NOMO-1 treated with DMSO at 0.1 percent for 48 hours (cell line): ENCODE results near the gene GPR35.
"Not testable (repeated sequence)": the region's sequence is repeated elsewhere in the genome, so short reads cannot be mapped to it uniquely, and the experiment has no call there.

Experiments
- DNase-seq: peaks from one replicate; lab custom pipeline; 2025; ENCODE audit not compliant: unreplicated experiment; lab: John Stamatoyannopoulos, UW

The GPR35 gene

DNA sequence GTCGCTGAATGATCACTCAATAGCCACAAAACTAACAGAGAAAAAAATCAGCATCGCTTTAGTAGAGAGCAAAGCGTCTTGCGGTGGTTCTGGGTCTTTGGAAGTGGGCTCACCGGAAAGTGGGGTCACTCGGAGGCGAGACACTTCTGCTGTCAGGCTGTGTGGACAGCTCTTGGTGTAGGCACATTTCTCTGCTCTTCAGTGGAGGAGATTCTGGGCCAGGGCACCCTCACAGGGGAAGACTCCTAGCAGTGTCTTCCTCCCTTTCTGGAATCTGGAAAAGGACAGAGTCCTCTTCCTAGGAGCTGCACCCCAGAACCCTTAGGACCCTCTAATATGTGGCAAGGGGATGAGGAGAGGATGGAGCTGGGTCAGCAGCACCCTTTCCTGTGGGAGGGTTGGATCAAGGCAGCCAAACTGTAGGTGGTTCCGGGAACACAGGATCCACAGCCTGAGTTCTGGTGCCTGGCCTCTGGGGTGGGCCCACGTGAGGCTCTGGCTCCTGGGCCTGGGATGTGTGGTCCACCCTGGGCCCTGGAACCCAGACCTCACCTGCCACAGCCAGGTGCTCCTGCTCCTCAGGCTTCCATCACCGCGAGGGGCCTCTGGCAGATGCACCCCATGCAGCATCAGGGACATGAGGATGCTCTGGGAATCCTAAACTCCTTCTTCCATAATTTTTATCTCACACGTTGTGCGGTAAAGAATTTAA lies 25.1 kb downstream of the GPR35 start:
- no peak for DNase-seq

DNA sequence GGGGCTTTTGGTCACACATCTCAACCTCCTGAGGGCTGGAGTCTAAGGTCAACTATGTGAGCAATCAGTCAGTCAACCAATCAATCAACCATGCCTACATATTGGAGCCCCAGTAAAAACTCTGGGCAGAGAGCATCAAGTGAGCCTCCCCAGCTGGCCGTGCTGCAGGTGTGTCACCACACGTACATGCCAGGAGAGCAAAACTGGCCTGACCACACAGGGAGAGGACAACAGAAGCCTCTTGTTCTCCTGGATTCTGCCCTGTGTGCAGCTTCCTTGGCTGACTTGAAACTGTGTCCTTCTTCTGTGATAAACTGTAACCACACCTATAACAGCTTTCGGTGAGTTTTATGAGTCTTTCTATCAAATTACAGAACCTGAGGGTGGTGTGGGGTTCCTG lies 25.9 kb downstream of the GPR35 start:
- no peak for DNase-seq

DNA sequence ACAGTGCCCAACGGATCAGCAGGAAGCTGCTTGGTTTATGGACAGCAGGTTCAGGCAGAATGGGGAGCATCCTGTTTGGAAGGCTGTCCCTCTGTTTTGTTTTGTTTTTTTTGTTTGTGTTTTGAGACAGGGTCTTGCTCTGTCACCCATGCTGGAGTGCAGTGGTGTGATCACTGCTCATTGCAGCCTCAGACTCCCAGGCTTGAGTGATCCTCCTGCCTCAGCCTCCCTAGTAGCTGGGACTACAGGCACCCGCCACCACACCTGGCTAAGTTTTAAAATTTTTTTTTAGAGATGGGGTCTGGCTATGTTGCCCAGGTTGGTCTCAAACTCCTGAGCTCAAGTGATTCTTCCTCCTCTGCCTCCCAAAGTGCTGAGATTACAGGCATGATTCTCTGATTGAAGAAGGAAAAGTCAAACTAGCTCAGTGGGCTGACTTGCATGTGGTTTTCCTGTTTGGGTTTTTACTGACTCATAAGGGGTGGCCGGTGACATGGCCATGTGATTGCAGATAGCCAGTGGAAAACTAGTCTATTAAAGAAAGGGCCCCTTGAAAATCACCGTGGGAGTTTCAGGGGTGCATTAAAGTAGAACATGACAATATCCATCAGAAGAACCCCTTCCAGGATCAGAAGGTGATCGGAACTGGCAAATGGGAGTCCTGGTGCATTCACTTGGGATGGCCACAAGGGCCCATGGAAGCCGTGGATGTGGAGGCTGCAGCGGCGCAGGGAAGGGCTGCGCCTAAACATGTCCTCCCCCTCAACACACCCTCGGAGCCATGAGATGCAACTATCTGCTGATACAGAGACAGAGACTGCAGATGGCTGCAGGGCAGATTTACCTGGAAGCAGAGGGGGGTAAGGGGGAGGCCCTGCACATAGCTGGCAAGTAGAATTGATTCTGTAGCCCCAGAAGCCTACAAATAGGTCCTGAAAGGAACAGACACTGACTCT lies 30.9 kb downstream of the GPR35 start:
- DNase-seq, result peak; percentile 57

DNA sequence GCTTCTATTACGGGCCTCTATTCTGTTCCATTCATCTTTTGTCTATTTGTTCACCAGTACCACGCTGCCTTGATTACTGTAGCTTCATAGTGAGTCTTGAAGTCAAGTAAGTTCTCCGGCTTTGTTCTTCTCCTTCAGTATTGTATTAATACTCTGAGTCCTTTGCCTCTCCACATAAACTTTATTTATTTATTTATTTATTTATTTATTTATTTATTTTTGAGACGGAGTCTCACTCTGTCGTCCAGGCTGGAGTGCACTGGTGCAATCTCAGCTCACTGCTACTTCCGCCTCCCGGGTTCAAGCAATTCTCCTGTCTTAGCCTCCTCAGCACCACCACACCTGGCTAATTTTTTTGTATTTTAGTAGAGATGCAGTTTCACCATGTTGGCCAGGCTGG lies 34.6 kb downstream of the GPR35 start:
- DNase-seq, result not testable (repeated sequence)

DNA sequence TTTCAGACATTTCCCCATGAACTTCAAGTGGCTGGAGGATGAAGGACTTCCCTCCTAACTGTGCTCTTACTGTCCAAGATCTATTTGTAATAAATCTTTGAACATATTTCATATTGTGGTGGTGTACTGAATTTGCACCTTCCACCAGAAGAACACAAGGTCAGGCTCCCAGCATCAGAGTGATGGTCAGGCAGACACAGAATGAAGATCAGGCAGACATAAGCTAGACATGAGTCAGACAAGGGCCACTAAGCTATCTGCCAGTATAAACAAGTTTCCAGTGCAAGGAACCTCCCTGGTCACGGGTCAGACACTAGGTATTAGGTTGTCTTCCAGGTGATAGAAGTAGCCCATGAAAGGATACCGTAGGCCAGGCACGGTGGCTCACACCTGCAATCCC lies 37.4 kb downstream of the GPR35 start:
- DNase-seq, result no peak

DNA sequence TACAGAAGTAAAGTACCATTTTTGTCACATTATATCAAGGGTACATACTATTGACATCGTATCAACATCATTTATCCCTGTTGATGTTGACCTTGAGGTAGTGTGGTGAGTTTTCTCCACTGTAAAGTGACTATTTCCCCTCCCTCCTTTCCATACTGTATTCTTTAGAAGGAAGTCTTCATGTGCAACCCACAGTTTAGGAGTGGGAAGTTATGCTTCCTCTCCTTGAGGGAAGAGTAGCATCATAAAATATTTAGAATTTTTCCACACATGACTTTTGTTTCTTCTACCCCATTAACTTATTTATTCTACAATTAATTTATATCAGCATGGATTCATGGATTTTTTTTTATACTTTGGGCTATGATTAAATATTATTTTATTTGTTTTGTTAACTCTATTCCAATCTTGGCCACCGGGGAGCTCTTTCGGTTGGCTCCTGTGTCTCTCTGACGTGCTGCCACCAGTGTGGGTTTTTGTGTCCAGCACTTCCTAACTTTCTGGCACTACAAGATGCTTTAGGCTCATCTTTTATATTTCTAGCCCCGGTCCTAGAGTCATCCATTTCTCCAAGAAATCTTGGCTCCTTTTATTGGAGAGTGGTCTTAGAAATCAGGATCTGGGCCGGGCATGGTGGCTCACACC lies 38.4 kb downstream of the GPR35 start:
- DNase-seq, result no peak

DNA sequence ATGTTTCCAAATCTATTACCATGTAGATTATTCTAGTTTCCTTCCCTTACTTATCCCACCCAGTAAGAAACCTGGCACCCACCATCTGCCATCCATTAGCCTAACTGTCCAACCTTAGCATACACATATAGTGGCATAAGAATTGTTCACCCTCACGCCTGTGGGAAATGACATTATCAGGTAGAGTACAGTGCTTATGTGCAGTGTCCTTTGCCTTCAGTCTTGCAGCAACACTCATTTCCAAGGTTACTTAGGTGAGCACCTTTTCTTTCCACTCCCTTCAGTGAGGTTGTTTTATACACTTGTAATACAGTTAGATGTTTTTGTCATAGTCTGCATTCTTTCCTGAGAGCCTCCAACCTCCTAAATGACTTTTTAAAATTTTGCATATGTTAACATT lies 39.3 kb downstream of the GPR35 start:
- no peak for DNase-seq

DNA sequence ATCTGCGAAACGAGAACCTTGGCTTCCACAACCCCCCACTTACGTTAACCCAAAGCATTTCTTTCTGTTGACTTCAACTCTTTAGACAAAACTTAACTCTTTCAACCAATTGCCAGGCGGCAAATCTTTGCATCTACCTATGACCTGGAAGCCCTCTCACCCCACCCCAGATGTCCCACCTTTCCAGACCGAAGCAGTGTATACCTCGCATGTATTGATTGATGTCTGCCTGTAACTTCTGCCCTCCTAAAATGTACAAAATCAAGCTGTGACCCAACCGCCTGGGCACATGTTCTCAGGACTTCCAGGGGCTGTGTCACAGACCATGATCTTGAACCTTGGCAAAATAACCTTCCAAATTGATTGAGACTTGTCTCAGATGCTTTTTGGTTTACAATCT lies 45.1 kb downstream of the GPR35 start:
- DNase-seq, result no peak

DNA sequence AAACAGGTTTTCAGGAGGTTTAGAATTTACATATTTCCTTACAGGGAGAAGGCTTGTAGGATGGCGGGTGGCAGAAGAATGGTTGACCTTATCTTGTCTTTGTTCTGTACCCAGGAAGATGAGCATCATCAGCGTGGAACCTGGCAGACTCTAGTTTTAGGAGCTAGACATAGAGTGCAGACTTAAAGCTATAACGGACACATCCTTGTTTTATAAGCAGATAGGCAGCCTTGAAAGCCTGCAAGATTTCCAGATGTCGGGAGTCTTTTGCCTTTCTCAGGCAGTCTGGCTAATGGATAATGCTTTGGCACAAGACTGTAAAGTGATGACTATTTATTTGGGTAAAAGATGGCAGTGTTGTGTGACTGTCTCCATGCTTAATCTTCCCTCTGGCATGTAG lies 45.7 kb downstream of the GPR35 start:
- no peak for DNase-seq

DNA sequence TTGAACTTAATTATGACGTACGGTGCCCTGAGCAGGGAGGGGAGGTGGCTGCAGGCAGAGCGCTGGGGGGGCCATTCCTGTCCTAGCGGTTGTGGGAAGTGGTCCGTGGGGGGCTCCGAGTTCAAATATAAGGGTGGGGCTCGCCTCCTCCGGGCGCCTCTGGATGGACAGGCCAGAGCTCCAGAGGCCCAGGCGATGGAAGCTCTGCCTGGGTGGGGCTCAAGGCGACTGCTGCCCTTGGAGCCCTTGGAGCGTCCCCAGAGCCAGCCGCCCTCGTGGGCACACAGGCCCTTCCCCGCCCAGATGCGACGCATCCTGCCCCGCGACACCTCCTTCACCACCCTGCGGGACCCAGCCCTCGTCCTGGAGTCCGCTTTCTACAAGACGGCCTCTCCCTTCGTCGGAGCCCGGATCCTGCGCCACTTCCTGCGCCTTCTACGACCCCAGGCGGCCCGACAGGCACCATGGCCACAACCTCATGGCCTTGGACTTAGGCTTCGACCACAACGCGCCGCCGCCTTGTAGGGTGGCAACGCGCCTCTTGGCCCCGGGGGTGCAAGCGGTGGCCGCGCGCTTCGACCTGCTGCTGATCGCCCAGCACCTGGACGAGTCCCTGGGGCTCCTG lies 46.9 kb downstream of the GPR35 start:
- DNase-seq, result no peak

DNA sequence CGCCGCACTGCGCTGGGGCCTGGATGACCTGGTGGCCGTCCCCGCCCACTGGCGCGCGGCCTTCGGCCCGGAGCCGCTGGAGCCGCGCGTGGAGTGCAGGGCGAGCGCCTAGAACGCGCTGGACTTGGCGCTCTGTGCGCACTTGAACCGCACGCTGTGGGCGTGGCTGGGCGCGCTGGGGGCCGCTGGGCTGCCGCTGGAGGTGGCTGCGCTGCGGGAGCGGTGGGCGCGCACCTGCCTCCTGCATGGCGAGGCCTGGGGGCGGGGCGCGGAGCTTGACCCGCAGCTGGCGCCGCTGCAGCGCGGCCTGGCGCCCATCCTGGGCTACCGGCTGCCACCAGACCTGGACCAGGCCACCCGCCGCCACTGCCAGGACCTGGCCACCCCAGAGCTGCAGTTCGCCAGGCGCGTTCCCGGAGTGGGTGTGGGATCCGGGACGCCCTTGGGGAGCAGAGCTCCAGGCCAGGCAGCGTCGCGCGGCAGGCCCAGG lies 47.5 kb downstream of the GPR35 start:
- DNase-seq, result no peak

DNA sequence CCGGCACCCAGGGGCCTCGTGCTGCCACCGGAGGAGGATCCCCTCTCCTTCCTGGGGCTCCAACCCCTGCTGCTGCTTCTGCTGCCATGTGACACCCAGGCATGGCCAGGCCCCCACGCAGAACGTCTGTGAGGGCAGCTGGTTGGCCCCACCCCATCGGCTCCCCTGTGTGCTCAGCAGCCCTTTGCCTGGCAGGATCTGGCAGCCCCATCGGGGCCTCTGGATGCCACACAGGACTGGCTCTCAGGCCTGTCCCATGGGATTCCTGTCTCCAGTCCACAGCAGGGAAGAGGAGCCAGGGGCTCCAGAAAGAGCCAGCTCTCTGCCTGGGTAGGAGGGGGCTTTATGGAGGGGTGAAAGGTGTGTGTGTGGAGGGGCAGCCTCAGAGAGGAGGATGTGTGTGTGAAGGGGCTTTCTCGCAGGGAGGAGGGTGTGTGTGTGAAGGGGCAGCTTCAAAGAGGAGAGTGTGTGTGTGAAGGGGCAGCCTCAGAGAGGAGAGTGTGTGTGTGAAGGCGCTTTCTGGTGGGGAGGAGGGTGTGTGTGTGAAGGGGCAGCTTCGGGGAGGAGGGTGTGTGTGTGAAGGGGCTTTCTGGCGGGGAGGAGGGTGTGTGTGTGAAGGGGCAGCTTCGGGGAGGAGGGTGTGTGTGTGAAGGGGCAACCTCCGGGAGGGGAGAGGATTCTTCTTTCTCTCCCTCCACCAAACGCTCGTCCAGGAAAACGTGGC lies 49.3 kb downstream of the GPR35 start:
- DNase-seq, result not testable (repeated sequence)

DNA sequence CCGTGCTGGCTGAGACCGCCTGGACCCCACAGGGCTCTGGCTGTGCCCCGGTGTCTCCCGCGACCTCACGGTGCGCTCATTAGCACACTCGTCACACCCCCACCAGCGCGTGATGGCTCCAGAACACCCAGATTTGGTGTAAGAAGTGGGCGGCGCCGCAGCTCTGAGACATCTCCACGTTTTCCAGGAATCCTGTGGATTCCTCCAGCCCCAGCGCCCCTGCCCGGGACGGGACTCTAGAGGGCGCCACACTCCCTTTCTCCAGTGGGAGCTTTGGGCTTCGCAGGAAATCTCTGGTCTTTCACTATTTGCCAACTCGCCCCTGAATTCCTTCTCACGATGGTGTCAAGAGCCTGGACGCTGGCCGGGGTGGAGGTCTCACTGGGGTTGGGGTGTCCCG lies 50.1 kb downstream of the GPR35 start:
- DNase-seq, result not testable (repeated sequence)

DNA sequence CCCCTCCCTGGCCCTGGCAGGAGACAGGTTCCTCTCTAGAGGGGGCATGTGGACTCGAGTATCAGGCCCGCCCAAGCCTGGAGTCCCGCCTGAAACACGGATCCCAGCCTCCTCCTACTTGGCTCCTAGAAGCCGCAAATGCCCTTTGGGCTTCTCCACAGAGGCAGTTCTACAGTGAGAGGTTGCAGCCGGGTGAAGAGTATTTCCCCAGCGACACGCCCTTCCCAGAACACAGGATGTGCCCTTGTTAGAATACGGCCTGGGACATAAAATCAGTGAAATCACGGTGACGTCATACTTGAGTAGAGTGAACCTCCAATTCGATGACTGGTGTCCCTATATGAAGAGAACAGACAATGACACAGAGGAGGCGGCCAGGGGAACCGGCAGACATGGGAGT lies 52.8 kb downstream of the GPR35 start:
- not testable (repeated sequence) for DNase-seq

DNA sequence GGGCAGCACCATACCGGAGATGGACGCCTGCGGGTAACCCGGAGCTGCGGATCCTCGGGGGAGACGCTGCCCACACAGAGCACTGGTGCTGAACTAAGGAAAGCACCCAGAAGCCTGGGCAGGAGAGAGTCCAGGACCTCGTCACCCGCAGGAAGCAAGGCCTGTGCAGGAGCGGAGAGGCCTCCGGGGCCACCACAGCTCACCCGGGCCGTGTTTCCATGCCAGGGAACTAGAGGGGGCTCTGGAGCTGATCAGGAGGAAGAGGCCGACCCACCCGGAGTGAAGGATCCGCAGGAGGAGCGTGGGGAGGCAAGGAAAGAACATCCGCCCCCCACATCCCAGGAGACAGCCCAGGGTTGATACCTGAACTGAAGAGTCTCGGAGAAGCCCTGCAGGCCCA lies 53.6 kb downstream of the GPR35 start:
- not testable (repeated sequence) for DNase-seq

DNA sequence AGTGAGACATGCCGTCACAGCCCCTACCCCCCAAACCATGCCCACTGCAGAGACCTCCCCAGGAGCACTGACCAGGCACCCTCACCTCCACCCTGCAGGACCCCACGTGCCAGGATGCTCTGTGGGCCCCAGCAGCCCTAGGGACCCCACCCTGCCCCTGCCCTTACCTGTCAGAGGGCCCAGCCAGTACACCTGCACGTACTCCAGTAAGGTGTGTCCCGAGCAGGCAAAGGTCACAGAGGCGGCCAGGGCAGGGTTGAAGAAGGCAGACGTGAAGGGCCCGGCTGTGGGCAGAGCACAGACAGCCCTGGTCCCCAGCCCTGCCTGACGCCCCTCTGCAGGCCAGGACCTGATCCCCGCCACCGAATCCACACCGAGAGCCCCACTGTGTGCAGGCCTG lies 54.9 kb downstream of the GPR35 start:
- not testable (repeated sequence) for DNase-seq
